Endodermal cell (in vitro differentiated cells): ENCODE results near the gene CEP164. TPM values are rescaled to one million over a fixed set of nuclear protein-coding genes. Genes with fewer than 3 reads are reported as not detected.

ENCODE experiments used
- DNase-seq: peaks from one replicate; pipeline ENCODE4 v3.0.0-alpha.2; 2017
- H3K27ac ChIP-seq: 2 replicates; pipeline ENCODE4 v1.5.1; 2013; ENCODE audit warnings: mild to moderate bottlenecking, low read depth, low read length, moderate library complexity
- H3K27me3 ChIP-seq: 2 replicates; pipeline ENCODE4 v1.6.1; 2013; ENCODE audit warnings: mild to moderate bottlenecking, low read length, moderate library complexity; ENCODE audit not compliant: insufficient read depth, control insufficient read depth, poor library complexity, severe bottlenecking
- H3K36me3 ChIP-seq: 2 replicates; pipeline ENCODE4 v1.7.0; 2013; ENCODE audit warnings: mild to moderate bottlenecking, low read length, moderate library complexity; ENCODE audit not compliant: control insufficient read depth, insufficient read depth
- H3K4me1 ChIP-seq: one replicate; pipeline ENCODE4 v1.7.0; 2013; ENCODE audit warnings: low read length; ENCODE audit not compliant: control insufficient read depth, insufficient read depth
- H3K4me3 ChIP-seq: 2 replicates; pipeline ENCODE4 v1.5.1; 2013; ENCODE audit warnings: mild to moderate bottlenecking, low read length, moderate library complexity
- H3K9ac ChIP-seq: 2 replicates; pipeline ENCODE4 v1.6.1; 2013; ENCODE audit warnings: mild to moderate bottlenecking, low read length, moderate library complexity; ENCODE audit not compliant: poor library complexity, severe bottlenecking; ENCODE audit errors: extremely low read depth
- H3K9me3 ChIP-seq: 2 replicates; pipeline ENCODE4 v1.6.1; 2013; ENCODE audit warnings: mild to moderate bottlenecking, low read length, moderate library complexity; ENCODE audit not compliant: control insufficient read depth
- H3K27ac Mint-ChIP-seq: 2 replicates; pipeline ENCODE4 v1.8.0; 2020; ENCODE audit warnings: mixed read lengths
- H3K27me3 Mint-ChIP-seq: 2 replicates; pipeline ENCODE4 v1.8.0; 2021; ENCODE audit warnings: mild to moderate bottlenecking, mixed read lengths; ENCODE audit not compliant: insufficient read depth
- H3K36me3 Mint-ChIP-seq: 2 replicates; pipeline ENCODE4 v1.8.0; 2020; ENCODE audit warnings: low read depth, mixed read lengths
- H3K4me1 Mint-ChIP-seq: 2 replicates; pipeline ENCODE4 v1.8.0; 2020; ENCODE audit warnings: mixed read lengths
- H3K4me3 Mint-ChIP-seq: 2 replicates; pipeline ENCODE4 v1.8.0; 2020; ENCODE audit warnings: mild to moderate bottlenecking, moderate library complexity, mixed read lengths
- H3K9me3 Mint-ChIP-seq: 2 replicates; pipeline ENCODE4 v1.8.0; 2020; ENCODE audit warnings: mild to moderate bottlenecking, mixed read lengths
- CTCF ChIP-seq: fragments of 200-600 bp; sonication (generic); conservative IDR thresholded peaks from 2 replicates; pipeline ENCODE4 v1.5.0; 2021; ENCODE audit warnings: antibody characterized with exemption, mild to moderate bottlenecking
- WGBS, 2 experiments: methylation state at CpG; one replicate each; pipeline versions ENCODE4 v1.1.5 to v1.1.7; 2013; ENCODE audit warnings: missing lambda C conversion rate in 2 of 2, mixed read lengths in 1 of 2; ENCODE audit not compliant: insufficient coverage in 1 of 2, insufficient read length in 1 of 2; 5-methylcytosine and 5-hydroxymethylcytosine counted together
- total RNA-seq, 2 donors: library from RNA; stranded (reverse); fragmentation: NEBNext Ultra II Directional in 1 of 2; extraction: Animal tissue kit (Norgen Biotek cat#: 25700) in 1 of 2; gene quantifications; 2 replicates in 1 of 2; 3 replicates in 1 of 2; pipeline ENCODE4 v1.2.1, GENCODE V29; 2021

The CEP164 gene
- total RNA-seq, 2 donors from 2014 or later = 32.7 to 33.6 TPM

DNA sequence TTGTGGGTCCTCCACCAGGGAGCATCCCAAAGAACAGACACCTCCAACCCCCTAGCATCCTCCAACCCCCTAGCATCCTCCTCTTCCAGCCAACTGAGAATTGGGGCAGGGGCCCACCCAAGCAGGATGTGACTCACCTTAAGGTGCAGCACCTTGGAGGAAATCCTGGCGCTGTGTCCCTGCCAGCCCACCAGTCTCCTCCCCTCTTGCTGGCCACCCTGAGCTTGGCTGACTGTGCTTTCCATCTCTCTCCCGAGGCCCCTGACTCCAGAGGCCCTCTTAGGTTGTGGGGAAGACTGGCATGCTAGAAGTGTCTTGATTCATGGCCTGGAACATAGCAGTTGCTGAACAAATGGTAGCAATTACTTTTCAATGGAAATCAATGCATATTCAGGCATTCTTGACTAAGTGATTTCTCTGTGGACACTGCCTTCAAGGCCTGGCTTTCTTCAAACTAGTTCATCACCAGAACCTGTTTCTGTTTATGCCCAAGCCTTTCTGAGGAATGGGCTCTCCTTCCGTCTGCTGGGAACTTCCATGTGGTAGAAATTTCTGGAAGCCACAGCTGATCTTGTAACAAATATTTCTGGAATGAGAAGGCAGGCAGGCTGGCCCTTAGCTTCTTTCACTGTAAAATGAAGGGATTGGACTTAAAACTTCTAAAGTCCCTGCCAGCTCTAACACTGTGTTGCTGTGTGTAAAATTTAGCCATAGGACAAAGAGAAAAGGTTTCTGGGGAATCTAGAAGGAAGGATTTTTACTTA is 60.5 kb downstream of the CEP164 start:
- WGBS, 2 experiments = 90% methylated on average over 3 of the region's 3 CpGs; no CpG with 5 or more reads in 1 of the 2 experiments
- Mint-ChIP-seq H3K27ac (no peak overlapping the region), H3K36me3 (peaks cover 70% of the 10 kb centered on the region), H3K4me3 (no peak overlapping the region), H3K4me1 (no peaks in the 10 kb centered on the region), H3K27me3 (no peaks in the 10 kb centered on the region), H3K9me3 (no peaks in the 10 kb centered on the region)
- Histone ChIP-seq H3K9me3 (no peaks in the 10 kb centered on the region), H3K36me3 (peaks cover 62% of the 10 kb centered on the region), H3K27me3 (no peaks in the 10 kb centered on the region), H3K9ac (no peak overlapping the region), H3K4me3 (no peak overlapping the region), H3K4me1 (no peaks in the 10 kb centered on the region), H3K27ac (no peak overlapping the region)
- DNase-seq = no peak
- no peak for TF ChIP-seq CTCF

DNA sequence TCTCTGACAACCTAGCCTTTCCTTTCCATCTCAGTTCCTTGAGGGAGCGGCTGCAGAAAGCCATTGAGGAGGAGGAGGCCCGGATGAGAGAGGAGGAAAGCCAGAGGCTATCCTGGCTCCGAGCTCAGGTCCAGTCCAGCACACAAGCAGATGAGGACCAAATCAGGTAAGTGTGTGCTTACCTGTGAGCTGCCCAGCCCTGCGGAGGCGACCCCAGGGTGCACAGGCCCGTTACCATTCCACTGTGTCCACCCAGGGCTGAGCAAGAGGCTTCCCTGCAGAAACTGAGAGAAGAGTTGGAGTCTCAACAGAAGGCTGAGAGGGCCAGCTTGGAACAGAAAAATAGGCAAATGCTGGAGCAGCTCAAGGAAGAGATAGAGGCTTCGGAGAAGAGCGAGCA is 63.1 kb downstream of the CEP164 start:
- Mint-ChIP-seq H3K36me3 (peaks cover 74% of the 10 kb centered on the region), H3K27me3 (no peaks in the 10 kb centered on the region), H3K4me1 (no peaks in the 10 kb centered on the region), H3K27ac (no peak overlapping the region), H3K9me3 (no peaks in the 10 kb centered on the region), H3K4me3 (no peak overlapping the region)
- Histone ChIP-seq H3K9ac (no peak overlapping the region), H3K27ac (no peak overlapping the region), H3K4me3 (no peak overlapping the region), H3K4me1 (no peaks in the 10 kb centered on the region), H3K27me3 (no peaks in the 10 kb centered on the region), H3K36me3 (peaks cover 69% of the 10 kb centered on the region), H3K9me3 (no peaks in the 10 kb centered on the region)
- WGBS, 2 experiments = 91 to 92% methylated on average over 8 of the region's 8 CpGs
- no peak for TF ChIP-seq CTCF
- no peak for DNase-seq

- TF ChIP-seq CTCF = no peak
- H3K27me3 ChIP-seq = no peaks in the 10 kb centered on the region
- Mint-ChIP-seq H3K4me3 (no peak overlapping the region), H3K36me3 (peaks cover 76% of the 10 kb centered on the region), H3K27ac (no peak overlapping the region), H3K4me1 (no peaks in the 10 kb centered on the region), H3K9me3 (no peaks in the 10 kb centered on the region), H3K27me3 (no peaks in the 10 kb centered on the region)
- H3K9ac ChIP-seq = no peak overlapping the region
- no peaks in the 10 kb centered on the region for H3K9me3 ChIP-seq
- H3K36me3 ChIP-seq = peaks cover 69% of the 10 kb centered on the region
- no peak overlapping the region for H3K4me3 ChIP-seq
- WGBS, 2 experiments = 98% methylated on average over 6 to 8 of the region's 8 CpGs
- no peak overlapping the region for H3K27ac ChIP-seq
- no peaks in the 10 kb centered on the region for H3K4me1 ChIP-seq
- no peak for DNase-seq
Measured at GRCh38 chr11:117391181-117391580, 63.5 kb downstream of the CEP164 start.
